ENCODE data around the gene NR3C2. TPM values are rescaled to one million over a fixed set of nuclear protein-coding genes. Genes with fewer than 3 reads are reported as not detected.

NR3C2 gene
- polyA plus RNA-seq, 3 donors = 0.09 to 0.27 (median 0.20) TPM

GRCh38 chr4:148029781-148030180 is 412.4 kb downstream of the NR3C2 start:
- intact Hi-C loops (cut with micrococcal nuclease) = no loop called here
- H3K4me3 ChIP-seq (replicated peaks in 1 of 3; ENCODE audit: low read depth in 2 of 3, low read length in 3 of 3) = no peak overlapping the region
- Mint-ChIP-seq H3K4me3 (no peak overlapping the region), H3K4me1 (peaks cover 10% of the 10 kb centered on the region), H3K9me3 (peaks cover 0 to 6% (median 0%) of the 10 kb centered on the region in 7 donors), H3K36me3 (peaks cover 5% of the 10 kb centered on the region in 2 donors), H3K27me3 (ENCODE audit: low read depth in 3 of 3) (no peaks in the 10 kb centered on the region), H3K27ac (no peak overlapping the region)
- no peaks in the 10 kb centered on the region for H3K9me3 ChIP-seq (replicated peaks in 1 of 2; ENCODE audit: control insufficient read depth in 1 of 2, insufficient read depth in 1 of 2, low read length in 2 of 2)
- DNase-seq = no peak
- H3K27ac ChIP-seq (ENCODE audit: low read depth in 1 of 2, low read length in 2 of 2) = no peak overlapping the region
- H3K4me1 ChIP-seq (ENCODE audit: control insufficient read depth in 1 of 2, insufficient read depth in 2 of 2, low read length in 2 of 2) = no peaks in the 10 kb centered on the region
- no peaks in the 10 kb centered on the region for H3K27me3 ChIP-seq (ENCODE audit: control insufficient read depth in 2 of 2, insufficient read depth in 2 of 2, low read length in 2 of 2)
- no peak for TF ChIP-seq CTCF (IDR thresholded peaks at IDR 0.05)
- H3K4me2 ChIP-seq (replicated peaks; ENCODE audit: extremely low read depth, low read length, poor library complexity, severe bottlenecking) = no peak overlapping the region
- no peaks in the 10 kb centered on the region for H3K79me2 ChIP-seq (ENCODE audit: insufficient read depth, low read length)
- H3K36me3 ChIP-seq (replicated peaks in 1 of 2; ENCODE audit: control insufficient read depth in 1 of 2, insufficient read depth in 2 of 2, low read length in 2 of 2) = no peaks in the 10 kb centered on the region
- no peaks in the 10 kb centered on the region for H4K20me1 ChIP-seq (ENCODE audit: insufficient read depth, low read length)
- H3K9ac ChIP-seq (ENCODE audit: insufficient read depth, low read length, poor library complexity, severe bottlenecking) = no peak overlapping the region
- H2AFZ ChIP-seq (ENCODE audit: insufficient read depth, low read depth, low read length, poor library complexity, severe bottlenecking) = no peak overlapping the region
- no CpG with 5 or more reads among the region's 3 CpGs for WGBS (ENCODE audit: insufficient coverage)
